Sigmoid colon (tissue), 7 donors: ENCODE results near the gene OCIAD1. TPM values are rescaled to one million over a fixed set of nuclear protein-coding genes. Genes with fewer than 3 reads are reported as not detected.

Source experiments
- DNase-seq: peaks from one replicate; pipeline ENCODE4 v3.0.0-alpha.2; 2019
- H3K27ac ChIP-seq, 4 donors: fragments of 200-600 bp; sonication (generic); one replicate each; pipeline ENCODE4 v1.5.1; 2016 to 2019; ENCODE audit warnings: mild to moderate bottlenecking in 1 of 4
- H3K27me3 ChIP-seq, 3 donors: fragments of 200-600 bp; sonication (generic); one replicate each; pipeline ENCODE4 v1.5.1; 2019; ENCODE audit warnings: mild to moderate bottlenecking in 1 of 3
- H3K36me3 ChIP-seq, 4 donors: fragments of 200-600 bp; sonication (generic); one replicate each; pipeline ENCODE4 v1.5.1; 2016 to 2019
- H3K4me1 ChIP-seq, 4 donors: fragments of 200-600 bp; sonication (generic); one replicate each; pipeline ENCODE4 v1.5.1; 2017 to 2019
- H3K4me3 ChIP-seq, 4 donors: fragments of 200-600 bp; sonication (generic); one replicate each; pipeline ENCODE4 v1.5.1; 2017 to 2019; ENCODE audit warnings: mild to moderate bottlenecking in 2 of 4, moderate library complexity in 1 of 4
- H3K9me3 ChIP-seq, 4 donors: fragments of 200-600 bp in 3 of 4; sonication (generic) in 3 of 4; one replicate each; pipeline versions ENCODE4 v1.5.1 to v1.6.1; 2013 to 2019
- EP300 ChIP-seq, 4 donors: sonication (generic); formaldehyde crosslinking; IDR thresholded peaks; one replicate each; pipeline ENCODE4 v1.6.1; 2017; ENCODE audit warnings: antibody characterized with exemption in 4 of 4
- POLR2A ChIP-seq, 2 donors: fragments of 450-650 bp; IDR thresholded peaks; one replicate each; pipeline ENCODE4 v1.6.1; 2016; ENCODE audit warnings: antibody characterized with exemption in 2 of 2, mild to moderate bottlenecking in 2 of 2, moderate library complexity in 2 of 2
- POLR2AphosphoS5 ChIP-seq, 4 donors: sonication (generic); formaldehyde crosslinking; IDR thresholded peaks; one replicate each; pipeline ENCODE4 v1.6.1; 2017; ENCODE audit warnings: antibody characterized with exemption in 4 of 4
- WGBS, 2 donors: extraction: QIAGEN DNeasy Blood & Tissue Kit; methylation state at CpG; one replicate each; pipeline ENCODE4 v1.1.7; 2013; 5-methylcytosine and 5-hydroxymethylcytosine counted together
- intact Hi-C: fragments of 100-400 bp; cut with DNase I; formaldehyde crosslinking; loops from one replicate; pipeline ENCODE4 v1.15.1; 2023
- polyA plus RNA-seq, 3 donors: library from polyadenylated mRNA; stranded (reverse); fragments of 200-250 nt; gene quantifications; one replicate each; pipeline ENCODE4 v1.2.3, GENCODE V29; 2013
- total RNA-seq, 4 donors: library from RNA; depleted of rRNA; stranded (reverse); fragments of >200 nt; gene quantifications; one replicate each; pipeline ENCODE4 v1.1.0, GENCODE V29; 2016
- TF ChIP-seq, protein P1 (sequence below), 4 experiments: fragments of 450-650 bp in 3 of 4; fragments of 200-600 bp in 1 of 4; IDR thresholded peaks; one replicate each; pipeline ENCODE4 v1.5.1; 2016 to 2019; ENCODE audit warnings: antibody characterized with exemption in 4 of 4, mild to moderate bottlenecking in 3 of 4, moderate library complexity in 2 of 4
- donor health status: healthy with polysubstance abuse.
- donor health status: Bipolar disorder and iron deficiency.
- donor health status: healthy.

The OCIAD1 gene
- total and polyA plus RNA-seq, 7 donors, result 51.7 to 133 (median 100) TPM

DNA sequence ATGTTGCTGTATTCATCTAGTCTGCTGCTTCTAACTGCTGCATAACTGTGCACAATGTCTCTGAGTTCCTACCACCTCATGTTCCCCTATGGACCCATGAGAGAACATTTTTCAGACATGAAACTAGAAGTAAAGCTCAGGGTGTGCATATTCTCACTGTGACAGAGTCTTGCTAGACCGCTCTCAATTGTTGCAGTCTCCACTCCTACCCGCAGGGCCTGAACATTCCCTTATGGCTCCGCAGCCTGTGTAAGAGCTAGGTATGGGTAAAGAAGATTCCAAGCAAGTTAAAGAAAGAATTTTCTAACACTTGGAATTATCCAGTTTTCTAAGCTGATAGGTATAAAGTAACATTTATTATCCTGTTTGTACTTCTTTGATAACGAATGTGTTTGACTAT, 70.3 kb downstream of the OCIAD1 start:
- H3K27me3 ChIP-seq, result no peaks in the 10 kb centered on the region
- no peak overlapping the region for H3K4me3 ChIP-seq
- peaks cover 0 to 11% (median 3%) of the 10 kb centered on the region in 4 donors for H3K4me1 ChIP-seq
- no peaks in the 10 kb centered on the region for H3K9me3 ChIP-seq
- no peak overlapping the region for H3K27ac ChIP-seq
- peaks cover 0 to 7% (median 2%) of the 10 kb centered on the region in 4 donors for H3K36me3 ChIP-seq
- 97% methylated on average over 4 of the region's 4 CpGs for WGBS, 2 donors
- TF ChIP-seq EP300 (IDR thresholded peaks at IDR 0.05) (no peak), POLR2AphosphoS5 (IDR thresholded peaks at IDR 0.05) (no peak), POLR2A (IDR thresholded peaks at IDR 0.05) (no peak)
- TF ChIP-seq, protein P1, sequence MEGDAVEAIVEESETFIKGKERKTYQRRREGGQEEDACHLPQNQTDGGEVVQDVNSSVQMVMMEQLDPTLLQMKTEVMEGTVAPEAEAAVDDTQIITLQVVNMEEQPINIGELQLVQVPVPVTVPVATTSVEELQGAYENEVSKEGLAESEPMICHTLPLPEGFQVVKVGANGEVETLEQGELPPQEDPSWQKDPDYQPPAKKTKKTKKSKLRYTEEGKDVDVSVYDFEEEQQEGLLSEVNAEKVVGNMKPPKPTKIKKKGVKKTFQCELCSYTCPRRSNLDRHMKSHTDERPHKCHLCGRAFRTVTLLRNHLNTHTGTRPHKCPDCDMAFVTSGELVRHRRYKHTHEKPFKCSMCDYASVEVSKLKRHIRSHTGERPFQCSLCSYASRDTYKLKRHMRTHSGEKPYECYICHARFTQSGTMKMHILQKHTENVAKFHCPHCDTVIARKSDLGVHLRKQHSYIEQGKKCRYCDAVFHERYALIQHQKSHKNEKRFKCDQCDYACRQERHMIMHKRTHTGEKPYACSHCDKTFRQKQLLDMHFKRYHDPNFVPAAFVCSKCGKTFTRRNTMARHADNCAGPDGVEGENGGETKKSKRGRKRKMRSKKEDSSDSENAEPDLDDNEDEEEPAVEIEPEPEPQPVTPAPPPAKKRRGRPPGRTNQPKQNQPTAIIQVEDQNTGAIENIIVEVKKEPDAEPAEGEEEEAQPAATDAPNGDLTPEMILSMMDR (IDR thresholded peaks at IDR 0.05), result no peak
- no peak for DNase-seq
- intact Hi-C loops, result no loop called here

DNA sequence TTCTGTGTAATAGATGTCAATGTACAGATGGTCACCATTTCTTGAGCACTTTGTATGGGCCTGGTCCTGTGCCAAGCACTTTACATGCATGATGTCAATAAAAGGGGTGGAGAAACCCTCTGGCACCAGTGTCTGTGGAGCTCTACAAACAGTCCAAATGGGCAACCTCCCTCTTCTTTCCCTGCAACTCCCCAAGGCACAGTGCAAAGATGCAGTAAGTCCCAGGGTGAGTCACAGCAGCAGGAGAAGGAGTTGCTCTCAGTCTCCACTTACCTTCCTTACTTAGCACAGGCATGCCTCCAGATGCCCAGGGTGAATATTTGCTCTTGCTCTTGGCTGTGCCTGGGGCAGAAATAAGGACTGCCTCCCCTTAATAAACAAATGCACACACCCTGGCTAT, 71.4 kb downstream of the OCIAD1 start:
- H3K36me3 ChIP-seq, result peaks cover 0 to 7% (median 2%) of the 10 kb centered on the region in 4 donors
- H3K4me3 ChIP-seq, result no peak overlapping the region
- H3K27ac ChIP-seq, result no peak overlapping the region
- DNase-seq, result no peak
- peaks cover 0 to 15% (median 6%) of the 10 kb centered on the region in 4 donors for H3K4me1 ChIP-seq
- H3K27me3 ChIP-seq, result no peaks in the 10 kb centered on the region
- TF ChIP-seq EP300 (IDR thresholded peaks at IDR 0.05) (no peak), POLR2A (IDR thresholded peaks at IDR 0.05) (no peak), POLR2AphosphoS5 (IDR thresholded peaks at IDR 0.05) (no peak)
- TF ChIP-seq, protein P1 (IDR thresholded peaks at IDR 0.05), result no peak
- H3K9me3 ChIP-seq, result no peaks in the 10 kb centered on the region
- intact Hi-C loops, result no loop called here

DNA sequence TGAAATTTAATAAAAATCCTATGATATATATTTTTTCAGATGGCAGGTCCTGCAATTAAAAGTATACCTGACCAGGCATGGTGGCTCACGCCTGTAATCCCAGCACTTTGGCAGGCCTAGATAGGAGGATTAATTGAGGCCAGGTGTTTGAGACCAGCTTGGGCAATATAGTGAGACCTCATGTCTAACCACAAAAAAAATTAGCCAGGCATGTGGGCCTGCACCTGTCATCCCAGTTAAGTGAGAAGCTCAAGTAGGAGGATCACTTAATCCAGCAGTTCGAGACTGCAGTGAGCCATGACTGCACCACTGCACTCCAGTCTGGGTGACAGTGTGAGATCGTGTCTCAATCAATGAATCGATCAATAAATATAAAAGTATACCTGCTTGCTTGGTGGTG, 73.2 kb downstream of the OCIAD1 start:
- intact Hi-C loops, result no loop called here
- Histone ChIP-seq H3K9me3 (no peaks in the 10 kb centered on the region), H3K27me3 (no peaks in the 10 kb centered on the region), H3K27ac (no peak overlapping the region), H3K4me1 (peaks cover 0 to 17% (median 6%) of the 10 kb centered on the region in 4 donors), H3K4me3 (no peak overlapping the region), H3K36me3 (peaks cover 0 to 7% (median 2%) of the 10 kb centered on the region in 4 donors)
- WGBS, 2 donors, result 95 to 98% methylated on average over 4 of the region's 4 CpGs
- DNase-seq, result no peak
- TF ChIP-seq POLR2A (IDR thresholded peaks at IDR 0.05), result no peak
- TF ChIP-seq, protein P1 (IDR thresholded peaks at IDR 0.05), result no peak
- TF ChIP-seq EP300 (IDR thresholded peaks at IDR 0.05), result no peak
- no peak for TF ChIP-seq POLR2AphosphoS5 (IDR thresholded peaks at IDR 0.05)

DNA sequence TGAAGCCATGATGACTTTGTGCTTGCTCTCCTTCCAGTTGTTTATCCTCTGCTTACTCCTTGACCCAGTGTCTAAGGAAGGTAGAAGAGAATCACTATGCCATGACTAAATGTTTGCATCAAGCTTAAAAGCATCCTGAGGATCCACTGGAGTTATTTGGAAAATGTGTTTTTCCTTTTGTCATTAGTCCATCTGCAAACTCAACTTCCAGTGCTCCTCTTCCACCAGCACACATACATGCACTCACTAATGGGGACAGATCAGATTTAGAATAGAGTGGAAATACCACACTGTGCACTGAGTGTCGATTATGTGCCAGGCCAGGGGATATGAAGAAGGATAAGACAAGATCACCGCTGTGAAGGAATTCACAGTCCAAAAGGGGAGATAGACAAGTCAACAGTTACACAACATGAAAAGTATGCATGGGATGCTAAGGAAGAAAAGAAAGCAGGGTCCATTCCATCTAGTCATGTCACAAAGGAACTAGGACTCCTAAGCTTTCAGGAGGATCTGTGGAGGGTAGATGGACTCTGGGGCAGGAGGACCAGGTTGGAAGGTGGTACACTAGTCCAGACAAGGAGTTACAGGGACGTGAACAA, 73.8 kb downstream of the OCIAD1 start:
- DNase-seq, result no peak
- WGBS, 2 donors, result 91 to 94% methylated on average over 3 of the region's 3 CpGs
- no peaks in the 10 kb centered on the region for H3K9me3 ChIP-seq
- peaks cover 0 to 7% (median 2%) of the 10 kb centered on the region in 4 donors for H3K36me3 ChIP-seq
- intact Hi-C loops, result loop anchor here (5.0 kb wide), 2 partner anchors 58 to 327 kb away; no protein-coding TSS in a partner anchor
- TF ChIP-seq POLR2AphosphoS5 (IDR thresholded peaks at IDR 0.05), result no peak
- TF ChIP-seq, protein P1 (IDR thresholded peaks at IDR 0.05), result no peak
- TF ChIP-seq POLR2A (IDR thresholded peaks at IDR 0.05), result no peak
- TF ChIP-seq EP300 (IDR thresholded peaks at IDR 0.05), result no peak
- no peaks in the 10 kb centered on the region for H3K27me3 ChIP-seq
- H3K4me3 ChIP-seq, result no peak overlapping the region
- peaks cover 0 to 22% (median 8%) of the 10 kb centered on the region in 4 donors for H3K4me1 ChIP-seq
- H3K27ac ChIP-seq, result no peak overlapping the region
